ENCODE results near the gene NUBP2.

The NUBP2 gene

DNA sequence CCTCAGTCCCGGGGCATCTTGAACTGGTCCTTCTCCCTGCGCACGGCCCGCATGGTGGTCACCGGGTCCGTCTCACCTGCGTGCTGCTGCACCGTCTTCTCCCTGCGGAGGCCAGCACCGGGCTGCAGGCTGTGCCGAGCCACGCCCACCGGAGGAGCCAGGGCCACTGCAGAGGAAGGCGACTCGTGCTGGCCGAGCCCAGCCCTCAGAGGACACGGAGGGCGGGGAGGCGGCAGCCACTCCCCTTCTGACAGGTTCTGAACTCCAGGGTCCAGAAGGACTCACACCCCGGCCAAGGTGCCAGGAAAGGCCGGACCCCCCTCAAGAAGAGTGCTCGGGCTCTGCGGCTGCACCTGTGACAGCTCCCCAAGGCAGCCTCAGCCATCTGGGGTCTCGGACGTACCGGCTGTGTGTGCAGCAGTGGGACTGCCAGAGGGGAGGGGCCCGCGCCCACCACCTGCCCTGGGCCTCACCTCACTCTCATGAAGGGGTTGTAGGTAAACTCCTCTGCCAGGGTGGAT, 26.6 kb downstream of the NUBP2 start:
- DNase-seq (ENCODE audit: low read depth in 3 of 3): no peak

DNA sequence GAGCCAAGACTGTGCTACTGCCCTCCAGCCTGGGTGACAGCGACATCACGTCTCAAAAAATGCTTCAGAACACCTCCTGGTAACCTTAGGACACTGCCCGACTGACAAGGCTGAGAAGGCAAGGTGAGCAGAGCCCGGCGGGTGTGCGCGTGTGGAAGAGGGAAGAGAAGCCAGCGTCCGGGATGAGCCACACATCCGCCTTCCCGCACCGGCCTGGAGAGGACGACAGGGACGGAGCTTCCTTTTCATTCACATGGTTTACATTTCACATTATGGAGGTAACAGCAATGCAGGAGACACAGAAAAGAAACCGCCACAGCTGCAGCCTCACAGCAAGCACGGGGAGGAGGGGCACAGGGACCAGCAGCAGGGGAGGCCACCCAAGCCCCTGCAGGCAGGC, 27.3 kb downstream of the NUBP2 start:
- DNase-seq (ENCODE audit: low read depth in 3 of 3): no peak

DNA sequence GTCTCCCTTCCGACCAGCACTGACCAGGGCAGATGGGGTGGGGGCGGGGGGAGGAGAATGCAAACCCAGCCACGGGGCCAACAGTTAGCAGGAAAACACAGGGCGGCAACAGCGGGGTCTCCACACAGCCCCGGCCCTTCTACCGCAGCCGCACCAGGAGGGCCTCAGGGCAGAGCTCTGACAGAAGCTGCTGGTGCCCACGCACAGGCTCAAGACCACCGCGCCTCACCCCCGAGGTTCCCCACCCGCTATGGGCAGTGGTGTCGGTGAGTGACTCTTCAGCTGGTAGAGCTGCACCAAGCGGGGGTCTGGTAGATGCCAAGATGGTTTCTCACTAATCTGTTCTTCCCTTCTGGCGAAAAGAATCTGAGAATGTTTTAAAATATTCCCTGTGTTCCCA, 27.8 kb downstream of the NUBP2 start:
- DNase-seq (ENCODE audit: low read depth in 3 of 3): no peak

DNA sequence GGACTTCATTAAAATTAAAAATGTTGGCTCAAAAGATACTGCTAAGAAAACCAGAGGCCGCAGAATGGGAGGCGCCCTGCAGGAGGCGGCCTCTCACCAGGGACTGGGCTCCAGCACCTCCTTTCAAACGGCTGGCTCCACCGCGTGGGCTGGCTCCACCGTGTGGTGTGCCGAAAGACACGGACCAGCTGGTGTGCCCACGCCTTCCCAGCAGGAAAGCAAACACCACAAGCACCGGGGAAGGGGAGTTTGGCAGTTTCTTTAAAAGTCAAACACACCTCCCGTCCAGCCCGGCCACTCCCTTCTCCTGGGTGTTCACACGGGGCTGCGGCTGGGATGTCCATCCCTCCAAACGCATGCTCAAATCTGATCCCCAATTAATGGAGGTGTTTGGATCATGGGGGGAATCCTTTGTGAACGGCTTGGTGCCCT, 30.0 kb downstream of the NUBP2 start:
- DNase-seq (ENCODE audit: low read depth in 3 of 3): peak in 2 of 3 experiments; percentile 16 to 70

DNA sequence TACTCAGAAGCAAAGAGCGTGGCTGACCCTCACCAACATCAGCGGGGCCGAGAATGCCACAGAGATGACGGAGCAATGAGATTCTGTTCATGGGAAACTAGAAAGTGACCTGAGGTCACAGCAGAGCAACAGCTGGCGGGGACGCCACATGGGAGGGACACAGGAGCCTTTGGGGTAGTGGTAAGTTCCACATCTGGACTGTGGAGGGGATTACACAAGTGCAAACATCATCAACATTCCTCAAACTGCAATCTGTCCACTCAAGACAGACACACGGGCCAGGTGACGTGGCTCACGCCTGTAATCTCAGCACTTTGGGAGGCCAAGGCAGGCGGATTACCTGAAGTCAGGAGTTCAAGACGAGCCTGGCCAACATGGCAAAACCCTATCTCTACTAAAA, 32.7 kb downstream of the NUBP2 start:
- DNase-seq (ENCODE audit: low read depth in 3 of 3): no peak

DNA sequence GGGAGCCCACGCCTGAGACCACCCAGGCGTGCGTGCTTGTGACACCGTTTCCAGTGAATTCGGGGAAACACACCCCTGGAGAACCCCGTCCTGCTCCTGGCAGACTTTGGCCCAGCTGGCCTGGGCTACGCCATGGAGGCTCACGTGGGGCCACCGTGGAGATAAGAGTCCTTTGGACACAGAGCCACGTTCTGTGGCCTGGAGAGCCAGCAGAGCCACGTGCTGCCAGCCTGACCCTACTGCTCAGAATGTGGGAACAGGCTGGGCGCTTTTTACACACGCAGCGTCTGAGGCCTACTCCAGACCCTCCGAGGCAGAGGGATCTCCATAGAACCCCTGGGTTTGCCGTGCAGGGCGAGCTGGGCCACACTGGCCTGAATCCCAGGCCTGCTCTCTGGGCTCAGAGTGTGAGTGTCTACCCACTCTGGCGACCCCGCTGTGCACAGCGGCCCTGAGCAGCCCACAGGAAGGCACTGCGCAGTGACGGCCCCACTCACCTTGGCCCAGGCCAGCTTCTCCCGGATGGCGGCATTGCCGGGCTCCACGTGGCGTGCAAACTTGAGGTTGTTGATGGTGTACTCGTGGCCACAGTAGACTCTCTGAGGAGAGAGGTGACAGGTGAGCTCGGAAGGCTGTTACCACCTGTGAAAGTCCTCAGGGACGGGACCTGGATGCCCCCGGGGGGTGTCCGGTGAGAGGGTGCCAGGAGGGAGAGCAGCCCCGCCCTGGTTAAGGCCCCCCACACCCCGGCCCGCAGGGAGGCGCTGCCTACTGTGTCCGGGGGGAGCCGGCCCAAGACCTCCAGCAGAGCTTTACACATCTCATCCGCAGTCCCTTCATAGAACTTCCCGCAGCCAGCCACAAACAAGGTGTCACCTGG, 33.9 kb downstream of the NUBP2 start:
- DNase-seq (ENCODE audit: low read depth in 3 of 3): no peak

DNA sequence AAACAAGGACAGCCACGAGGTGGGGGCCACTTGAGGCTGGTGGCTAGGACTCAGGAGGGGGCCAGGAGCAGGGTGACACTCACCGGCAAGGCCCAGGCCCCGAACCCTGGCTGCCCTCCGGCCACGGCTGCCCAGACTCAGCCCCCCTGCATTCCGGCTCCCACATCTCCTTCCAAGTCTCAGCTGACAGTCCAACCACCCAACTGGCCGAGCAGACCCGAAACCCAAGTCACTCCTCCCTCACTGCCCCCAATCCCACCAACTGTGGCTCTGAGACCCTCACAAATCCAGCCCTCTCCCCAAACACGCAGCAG, 34.5 kb downstream of the NUBP2 start:
- DNase-seq (ENCODE audit: low read depth in 3 of 3): no peak

DNA sequence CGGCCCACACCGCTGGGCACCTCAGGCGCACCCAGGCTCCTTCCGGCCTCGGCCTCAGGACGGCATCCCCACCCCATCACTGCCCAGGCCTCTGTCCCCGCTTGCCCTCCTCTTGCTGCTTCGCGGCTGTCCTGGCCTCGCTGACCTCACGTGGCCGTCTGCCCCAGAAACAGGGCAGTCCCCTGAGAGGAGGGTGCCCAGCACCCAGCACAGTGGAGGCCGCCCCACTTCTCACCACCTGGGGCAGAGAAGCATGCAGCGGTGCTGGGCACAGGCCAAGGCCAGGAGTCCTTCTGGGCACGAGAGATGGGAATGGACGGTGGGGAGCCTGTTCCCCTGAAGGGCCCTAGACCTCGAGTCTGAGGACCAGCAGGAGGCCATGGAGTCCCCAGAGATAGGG, 35.0 kb downstream of the NUBP2 start:
- no peak for DNase-seq (ENCODE audit: low read depth in 3 of 3)

DNA sequence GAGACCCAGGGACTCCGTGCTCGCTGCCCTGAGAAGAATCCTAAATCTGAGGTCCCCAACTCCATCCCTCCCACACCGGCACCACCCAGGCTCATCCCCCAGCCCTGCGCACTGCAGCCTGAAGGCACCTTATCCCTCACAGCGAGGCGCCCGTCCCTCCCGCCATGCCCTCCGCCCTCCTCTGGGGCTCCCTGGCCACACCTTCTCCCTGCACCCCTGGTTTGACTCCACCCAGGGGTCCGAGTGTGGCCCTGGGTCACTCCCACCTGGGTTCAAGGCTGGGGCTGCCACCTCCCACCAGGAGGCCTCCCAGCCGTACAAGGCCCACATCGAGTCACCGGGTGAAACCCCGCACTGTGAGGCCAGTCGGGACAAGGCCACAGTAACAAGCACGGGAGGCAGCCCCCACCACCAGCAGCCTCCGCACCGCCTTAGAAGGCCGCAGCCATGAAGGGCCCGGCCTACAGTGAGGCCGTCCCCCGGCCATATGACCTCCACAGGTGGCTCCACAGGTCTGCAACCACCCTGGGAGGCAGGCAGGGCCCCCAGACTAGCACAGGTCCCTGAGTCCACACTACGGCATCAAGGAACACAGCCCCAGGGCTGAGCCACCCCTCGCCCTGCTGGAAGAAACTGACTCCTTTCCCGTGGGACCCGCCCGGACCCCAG, 35.6 kb downstream of the NUBP2 start:
- no peak for DNase-seq (ENCODE audit: low read depth in 3 of 3)

DNA sequence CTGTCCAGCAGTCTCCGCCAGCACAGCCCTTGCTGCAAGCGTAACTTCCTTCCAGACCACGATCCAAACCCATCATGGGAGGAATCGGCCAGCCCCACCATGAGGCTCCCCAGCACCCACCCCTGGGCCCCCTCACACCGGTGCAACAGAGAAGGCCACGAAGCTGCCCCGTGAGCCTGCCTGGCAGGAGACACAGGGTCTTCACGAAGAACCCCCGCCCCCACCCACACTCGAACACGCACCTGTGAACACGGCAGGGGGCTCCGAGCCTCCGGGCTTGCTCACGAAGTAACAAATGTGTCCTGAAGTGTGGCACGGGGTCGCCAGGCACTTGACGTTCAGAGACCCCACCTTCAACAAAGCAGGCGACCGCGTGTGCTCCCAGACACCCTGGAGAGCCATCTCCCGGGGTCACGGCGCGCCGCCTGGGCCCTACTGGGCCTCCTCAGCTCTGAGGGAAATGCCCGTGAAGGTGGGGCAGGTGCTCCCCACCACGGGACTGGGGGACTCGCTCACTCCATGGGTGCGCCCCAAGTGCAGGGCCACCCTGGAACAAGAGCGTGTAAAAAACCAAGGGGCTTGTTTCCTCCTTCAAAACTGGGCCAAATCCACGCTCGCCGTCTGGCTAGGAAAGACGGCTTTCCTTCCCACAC, 36.2 kb downstream of the NUBP2 start:
- no peak for DNase-seq (ENCODE audit: low read depth in 3 of 3)

DNA sequence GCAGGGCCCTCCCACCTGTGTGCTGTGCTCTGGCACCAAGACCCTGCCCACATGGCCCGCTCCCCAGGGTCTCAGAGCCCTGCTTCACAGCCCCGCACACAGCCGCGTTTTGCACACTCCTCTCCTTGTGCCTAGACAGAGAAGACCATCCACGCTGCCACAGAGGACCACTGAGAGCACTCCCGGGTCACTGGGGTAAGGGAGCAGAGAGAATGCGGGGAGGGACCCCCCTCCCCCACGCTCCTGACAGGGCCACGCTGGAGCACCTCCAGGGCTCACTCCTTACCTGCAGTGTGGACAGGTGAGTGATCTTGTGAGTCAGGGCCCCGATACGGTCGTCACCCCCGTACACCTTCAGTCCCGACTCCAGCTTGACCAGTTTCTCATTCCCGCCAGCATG, 36.9 kb downstream of the NUBP2 start:
- no peak for DNase-seq (ENCODE audit: low read depth in 3 of 3)

DNA sequence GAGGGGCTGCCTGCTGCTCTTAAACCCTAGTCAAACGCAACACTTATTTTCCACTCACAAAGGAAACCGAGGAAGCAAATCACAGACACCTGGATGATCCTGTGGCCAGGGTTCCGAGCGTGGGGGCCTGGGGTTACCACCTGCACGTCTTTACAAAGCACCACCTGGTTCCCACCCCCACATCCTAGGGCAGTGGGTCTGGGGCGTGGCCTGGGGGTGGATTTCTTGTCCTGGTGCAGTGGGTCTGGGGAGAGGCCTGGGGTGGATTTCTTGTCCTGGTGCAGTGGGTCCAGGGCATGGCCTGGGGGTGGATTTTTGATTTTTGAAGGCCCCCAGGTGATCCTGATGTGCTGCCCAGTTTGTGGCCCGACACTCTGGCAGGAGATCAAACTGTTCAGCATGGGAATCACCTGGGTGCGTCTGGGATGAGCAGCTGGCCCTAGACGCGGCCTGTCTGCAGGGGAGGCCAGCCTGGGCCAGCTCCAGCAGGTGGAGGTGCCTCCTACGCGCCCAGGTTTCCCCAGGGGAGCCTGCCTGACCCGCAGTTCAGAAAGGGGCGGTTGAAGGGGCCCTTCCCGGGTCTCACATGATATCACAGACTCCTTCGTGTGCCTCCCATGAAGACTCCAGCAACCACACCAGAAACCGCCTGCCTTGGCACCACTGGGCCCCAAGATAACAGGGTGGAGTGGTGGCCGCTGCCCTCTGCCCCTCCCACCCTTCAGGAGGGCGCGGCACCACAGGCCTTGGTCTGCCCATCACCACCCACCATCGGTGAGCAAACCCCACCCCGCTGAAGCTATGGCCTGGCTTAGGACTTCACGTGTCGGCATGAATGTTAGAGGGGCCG, 37.6 kb downstream of the NUBP2 start:
- no peak for DNase-seq (ENCODE audit: low read depth in 3 of 3)

DNA sequence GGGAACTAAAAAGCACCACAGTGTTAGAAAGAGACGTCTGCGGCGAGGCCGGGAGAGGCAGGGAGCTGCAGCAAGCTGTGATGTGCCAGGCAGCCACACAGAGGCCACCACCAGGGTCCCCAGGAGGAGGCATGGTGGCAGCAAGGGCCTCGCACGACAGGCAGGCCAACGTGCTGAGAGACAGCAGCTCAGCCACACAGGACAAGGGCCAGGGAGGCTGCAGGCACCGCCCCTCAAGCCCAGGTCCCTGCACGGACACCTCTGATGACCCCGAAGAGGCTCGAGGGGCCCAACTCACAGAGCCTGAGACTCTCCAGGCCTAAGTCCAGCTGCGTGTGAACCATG, 38.2 kb downstream of the NUBP2 start:
- DNase-seq (ENCODE audit: low read depth in 3 of 3): no peak

DNA sequence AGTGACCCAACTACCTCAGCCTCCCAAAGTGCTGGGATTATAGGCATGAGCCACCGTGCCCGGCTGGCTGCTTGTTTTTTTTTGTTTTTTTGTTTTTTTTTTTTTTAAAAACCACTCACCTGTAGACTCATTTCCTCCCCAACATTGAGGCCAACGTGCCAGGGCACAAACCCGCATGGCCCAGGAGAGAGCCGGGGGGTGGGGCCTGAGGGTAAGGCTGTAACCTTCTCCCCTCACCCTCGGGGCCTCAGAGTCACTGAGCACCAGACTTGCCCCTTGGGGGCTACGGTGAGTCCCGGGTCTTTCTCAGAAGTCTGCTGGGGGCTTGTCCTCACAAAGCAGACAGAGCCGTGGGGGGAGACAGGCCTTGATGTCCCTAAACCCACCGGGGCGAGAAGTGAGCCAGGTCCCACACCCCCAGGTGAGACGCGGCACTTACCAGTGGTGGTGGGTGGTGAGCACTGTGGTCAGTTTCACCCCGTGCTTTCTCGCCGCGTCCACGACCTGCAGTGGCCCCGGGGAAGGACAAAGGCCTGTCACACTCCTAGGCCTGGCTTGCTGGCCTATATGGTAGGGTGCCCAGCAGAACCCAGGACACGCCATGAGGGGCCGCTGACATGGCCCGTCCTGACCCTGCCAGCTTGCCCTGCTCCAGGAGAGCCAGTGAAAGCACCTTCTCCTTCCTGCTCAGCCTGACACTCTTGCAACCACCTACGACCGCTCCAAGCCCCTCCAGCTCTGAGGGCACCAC, 39.3 kb downstream of the NUBP2 start:
- DNase-seq (ENCODE audit: low read depth in 3 of 3): no peak

DNA sequence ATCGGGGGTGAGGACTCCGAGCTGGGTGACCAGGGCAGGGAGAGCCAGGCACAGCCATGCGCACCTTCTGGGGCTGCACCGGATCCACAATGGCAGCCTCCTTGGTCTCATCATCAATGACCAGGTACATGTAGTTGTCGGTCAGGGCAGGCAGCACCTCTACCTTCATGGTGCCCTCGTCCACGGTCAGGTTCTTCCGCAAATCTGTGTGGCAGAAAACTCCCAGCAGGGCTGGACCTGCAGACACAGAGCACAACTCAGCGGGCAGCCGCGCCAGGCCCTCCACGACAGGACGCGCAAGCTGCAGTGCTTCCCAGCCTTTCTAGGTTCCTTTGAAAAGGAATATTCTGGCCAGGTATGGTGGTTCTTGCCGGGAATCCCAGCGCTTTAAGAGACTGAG, 40.0 kb downstream of the NUBP2 start:
- no peak for DNase-seq (ENCODE audit: low read depth in 3 of 3)

DNA sequence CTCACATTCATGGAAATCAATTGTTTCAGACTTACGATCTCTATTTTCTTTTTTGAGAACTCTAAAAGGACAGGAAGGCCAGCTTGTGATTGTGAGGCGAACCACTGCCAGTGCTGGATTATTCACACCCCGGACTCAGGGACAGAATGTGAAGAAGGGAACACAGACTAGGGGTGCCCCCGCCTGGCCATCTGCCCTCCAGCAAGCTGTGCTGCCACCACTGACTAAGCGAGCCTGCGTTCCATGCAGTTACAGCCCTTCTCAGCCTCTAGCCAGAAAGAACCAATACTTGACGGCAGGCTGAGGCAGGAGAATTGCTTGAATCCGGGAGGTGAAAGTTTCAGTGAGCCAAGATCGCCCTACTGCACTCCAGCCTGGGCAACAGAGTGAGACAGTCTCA, 41.1 kb downstream of the NUBP2 start:
- DNase-seq (ENCODE audit: low read depth in 3 of 3): no peak

DNA sequence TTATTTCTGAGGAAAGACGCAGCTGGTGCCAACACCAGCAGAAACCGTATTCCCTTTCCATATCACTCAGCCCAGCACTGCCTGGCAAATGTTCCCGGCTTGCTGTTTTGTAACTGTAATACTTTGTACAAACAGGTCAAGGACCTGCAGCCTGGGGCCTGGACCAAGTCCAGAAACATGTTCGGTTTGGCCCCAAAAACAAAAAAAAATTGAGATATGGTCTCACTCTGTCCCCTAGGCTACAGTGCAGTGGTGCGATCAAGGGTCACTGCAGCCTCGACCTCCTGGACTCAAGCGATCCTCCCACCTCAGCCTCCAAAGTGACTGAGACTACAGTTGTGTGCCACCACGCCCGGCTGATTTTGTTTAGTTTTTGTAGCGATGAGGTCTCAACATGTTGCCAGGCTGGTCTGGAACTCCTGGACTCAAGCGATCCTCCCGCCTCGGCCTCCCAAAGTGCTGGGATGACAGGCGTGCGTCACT, 42.7 kb downstream of the NUBP2 start:
- no peak for DNase-seq (ENCODE audit: low read depth in 3 of 3)

DNA sequence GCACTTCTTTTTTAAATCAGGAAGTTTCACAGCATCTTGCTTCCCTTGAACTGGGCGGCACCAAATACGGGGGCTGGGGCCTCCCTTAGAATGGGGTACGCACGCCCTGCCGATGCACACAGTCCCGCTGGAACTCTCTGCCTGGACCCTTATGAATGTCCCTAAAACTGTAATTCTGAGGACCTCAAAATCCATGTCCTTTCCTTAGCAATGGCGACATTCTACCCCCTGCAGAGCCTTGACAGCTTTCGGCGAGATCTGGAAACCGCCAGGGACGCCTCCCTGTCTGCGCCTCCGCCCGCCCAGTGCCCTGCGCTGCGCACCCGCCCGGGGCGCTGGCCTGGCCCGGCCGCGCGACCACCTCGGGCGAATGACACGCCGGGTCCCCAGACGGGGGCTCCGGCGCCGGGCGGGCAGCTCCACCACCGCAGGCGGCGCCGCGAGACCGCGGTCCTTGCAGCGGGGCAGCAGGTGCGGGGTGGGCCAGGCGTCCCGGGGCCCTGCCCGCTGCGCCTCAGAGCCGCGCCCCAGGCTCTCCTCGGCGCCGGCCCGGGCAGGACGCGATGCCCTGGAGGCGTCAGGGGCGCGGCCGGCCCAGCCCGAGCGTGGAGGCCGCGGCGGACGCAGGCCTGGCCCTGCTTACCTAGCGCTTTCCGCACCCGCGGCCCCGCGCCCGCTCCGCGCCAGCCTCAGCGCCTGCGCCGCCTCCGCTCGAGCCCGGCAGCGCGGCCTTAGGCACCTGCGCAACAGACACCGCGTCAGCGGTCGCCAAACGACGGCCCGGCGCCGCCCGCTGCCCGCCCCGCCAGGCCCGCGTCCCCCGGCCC, 43.3 kb downstream of the NUBP2 start:
- peak; percentile 15 to 69 (median 47) for DNase-seq (ENCODE audit: low read depth in 3 of 3)

DNA sequence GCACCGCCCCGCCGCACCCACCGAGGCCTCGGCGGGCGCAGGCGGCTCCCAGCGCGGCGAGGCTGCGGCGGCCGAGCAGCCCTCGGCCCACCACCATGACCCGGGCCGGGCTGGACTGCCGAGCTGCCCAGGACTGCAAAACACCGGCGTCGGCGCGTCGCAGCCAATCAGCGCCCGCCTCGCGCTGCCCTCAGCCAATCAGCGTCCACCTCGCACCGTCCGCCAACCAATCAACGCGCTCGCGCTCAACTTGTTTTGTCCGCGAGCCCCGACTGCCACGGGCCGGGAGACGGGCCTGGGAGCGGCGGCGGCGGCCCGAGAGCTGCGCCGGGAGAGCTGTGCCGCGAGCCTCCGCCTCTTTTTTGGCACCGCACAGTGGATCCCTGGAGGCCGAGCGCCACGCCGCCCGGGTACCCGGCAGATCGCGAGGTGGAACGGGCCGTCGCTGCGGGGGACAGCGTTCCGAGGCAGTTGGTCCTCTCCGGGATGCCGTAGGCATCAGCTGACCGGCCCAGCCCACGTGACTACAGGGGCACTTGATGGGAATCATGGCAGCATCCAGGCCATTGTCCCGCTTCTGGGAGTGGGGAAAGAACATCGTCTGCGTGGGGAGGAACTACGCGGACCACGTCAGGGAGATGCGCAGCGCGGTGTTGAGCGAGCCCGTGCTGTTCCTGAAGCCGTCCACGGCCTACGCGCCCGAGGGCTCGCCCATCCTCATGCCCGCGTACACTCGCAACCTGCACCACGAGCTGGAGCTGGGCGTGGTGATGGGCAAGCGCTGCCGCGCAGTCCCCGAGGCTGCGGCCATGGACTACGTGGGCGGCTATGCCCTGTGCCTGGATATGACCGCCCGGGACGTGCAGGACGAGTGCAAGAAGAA, 44.2 kb downstream of the NUBP2 start, which contains the start of the genes FAHD1 and HAGH:
FAHD1 (plus strand) TSS at position 516 of the 883 bp plus-strand sequence; CDS start at position 549, 33 bp downstream.
HAGH (minus strand) TSS at position 135 of the 883 bp plus-strand sequence; CDS start at position 97, 38 bp downstream.
- peak; percentile 79 to 89 (median 86) for DNase-seq (ENCODE audit: low read depth in 3 of 3)
